Measurements from ENCODE around the gene CCR7.

Gene CCR7

DNA sequence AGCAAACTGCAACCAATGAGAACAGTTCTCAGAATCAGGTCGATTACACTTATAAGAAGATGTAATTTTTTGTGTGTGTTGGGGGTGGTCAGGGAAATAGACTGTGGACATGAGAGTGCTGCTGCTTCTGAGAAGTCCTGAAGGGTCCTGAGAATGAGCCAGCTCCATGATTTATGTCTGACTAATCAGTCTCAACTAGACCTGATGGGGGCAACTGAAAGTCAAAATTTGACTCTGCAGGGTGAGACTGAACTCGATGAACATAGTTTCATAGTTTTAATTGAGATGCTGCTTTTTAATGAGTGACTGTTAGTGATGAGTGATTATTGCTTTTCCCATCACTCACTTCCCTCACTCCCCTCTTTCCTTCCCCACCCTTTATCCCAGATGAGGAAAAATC, 45.1 kb upstream of the CCR7 start:
- in situ Hi-C loops (cut with MboI; ENCODE audit: low sequenced_read_pairs, unreplicated experiment) = loop anchor here (5.0 to 10.0 kb wide), 2 partner anchors 43 to 166 kb away; partner anchors contain the start of genes CCR7 and IGFBP4
- no peak for DNase-seq (ENCODE audit: low spot score)
- no peak for TF ChIP-seq CTCF (IDR thresholded peaks at IDR 0.05; ENCODE audit: borderline replicate concordance, control extremely low read depth, extremely low read depth, insufficient read depth, missing control alignments)

GRCh38 chr17:40608061-40608581, 42.8 kb upstream of the CCR7 start:
- in situ Hi-C loops (cut with MboI; ENCODE audit: low sequenced_read_pairs, unreplicated experiment) = no loop called here
- no peak for DNase-seq (ENCODE audit: low spot score)
- TF ChIP-seq CTCF (IDR thresholded peaks at IDR 0.05; ENCODE audit: borderline replicate concordance, control extremely low read depth, extremely low read depth, insufficient read depth, missing control alignments) = no peak

- DNase-seq (ENCODE audit: low spot score) = no peak
- in situ Hi-C loops (cut with MboI; ENCODE audit: low sequenced_read_pairs, unreplicated experiment) = no loop called here
- TF ChIP-seq CTCF (IDR thresholded peaks at IDR 0.05; ENCODE audit: borderline replicate concordance, control extremely low read depth, extremely low read depth, insufficient read depth, missing control alignments) = no peak
These were observed 42.4 kb upstream of the CCR7 start for GRCh38 chr17:40607641-40608040.

GRCh38 chr17:40606548-40607353, 41.5 kb upstream of the CCR7 start:
- in situ Hi-C loops (cut with MboI; ENCODE audit: low sequenced_read_pairs, unreplicated experiment) = no loop called here
- no peak for DNase-seq (ENCODE audit: low spot score)
- no peak for TF ChIP-seq CTCF (IDR thresholded peaks at IDR 0.05; ENCODE audit: borderline replicate concordance, control extremely low read depth, extremely low read depth, insufficient read depth, missing control alignments)

- in situ Hi-C loops (cut with MboI; ENCODE audit: low sequenced_read_pairs, unreplicated experiment) = no loop called here
- no peak for TF ChIP-seq CTCF (IDR thresholded peaks at IDR 0.05; ENCODE audit: borderline replicate concordance, control extremely low read depth, extremely low read depth, insufficient read depth, missing control alignments)
- DNase-seq (ENCODE audit: low spot score) = no peak
These were observed 40.0 kb upstream of the CCR7 start for GRCh38 chr17:40605306-40605705.

- no peak for TF ChIP-seq CTCF (IDR thresholded peaks at IDR 0.05; ENCODE audit: borderline replicate concordance, control extremely low read depth, extremely low read depth, insufficient read depth, missing control alignments)
- DNase-seq (ENCODE audit: low spot score) = no peak
- in situ Hi-C loops (cut with MboI; ENCODE audit: low sequenced_read_pairs, unreplicated experiment) = no loop called here
These were observed 39.2 kb upstream of the CCR7 start for GRCh38 chr17:40604327-40605080.

Measured in GM13976 (cell line).